ENCODE results near the gene MECR.

Gene MECR

GRCh38 chr1:29201595-29202051 is 29.1 kb downstream of the MECR start:
- DNase-seq, result no peak

- no peak for DNase-seq
Observed at GRCh38 chr1:29200906-29201594, 29.7 kb downstream of the MECR start.

GRCh38 chr1:29197993-29198392 is 32.7 kb downstream of the MECR start:
- no peak for DNase-seq

- no peak for DNase-seq
Observed at GRCh38 chr1:29197590-29197924, 33.2 kb downstream of the MECR start.

GRCh38 chr1:29196863-29197589 is 33.7 kb downstream of the MECR start:
- no peak for DNase-seq

- no peak for DNase-seq
Observed at GRCh38 chr1:29195881-29196291, 34.8 kb downstream of the MECR start.

GRCh38 chr1:29193879-29194455 is 36.8 kb downstream of the MECR start:
- DNase-seq, result no peak

- no peak for DNase-seq
Observed at GRCh38 chr1:29190718-29191117, 40.0 kb downstream of the MECR start.

GRCh38 chr1:29186707-29187106 is 44.0 kb downstream of the MECR start:
- DNase-seq, result no peak

GRCh38 chr1:29186252-29186651 is 44.5 kb downstream of the MECR start:
- no peak for DNase-seq

- no peak for DNase-seq
Observed at GRCh38 chr1:29183287-29183686, 47.4 kb downstream of the MECR start.

GRCh38 chr1:29181413-29182225 is 49.1 kb downstream of the MECR start, which contains the start of gene SRSF4:
Gene SRSF4, minus strand, starts transcription at chr1:29181900. Its CDS starts 148 bp downstream, at chr1:29181752.
- peak; percentile 96 for DNase-seq

- DNase-seq, result peak; percentile 70
Observed at GRCh38 chr1:29180497-29181412, 50.0 kb downstream of the MECR start.

GRCh38 chr1:29179641-29180184 is 51.0 kb downstream of the MECR start:
- no peak for DNase-seq

GRCh38 chr1:29177022-29177705 is 53.6 kb downstream of the MECR start:
- DNase-seq, result no peak

- peak; percentile 51 for DNase-seq
Observed at GRCh38 chr1:29176576-29176975, 54.2 kb downstream of the MECR start.

- DNase-seq, result no peak
Observed at GRCh38 chr1:29172415-29172939, 58.3 kb downstream of the MECR start.

GRCh38 chr1:29171521-29171920 is 59.2 kb downstream of the MECR start:
- DNase-seq, result no peak

GRCh38 chr1:29171089-29171488 is 59.6 kb downstream of the MECR start:
- DNase-seq, result no peak

GRCh38 chr1:29169976-29170375 is 60.8 kb downstream of the MECR start:
- no peak for DNase-seq

- DNase-seq, result no peak
Observed at GRCh38 chr1:29167904-29168303, 62.8 kb downstream of the MECR start.

All from kidney glomerular epithelial cell (primary cell).